WTC11 (cell line): ENCODE results near the gene ARIH1.

Source experiments
- CREB1 ChIP-seq: sonication (generic); formaldehyde crosslinking; IDR thresholded peaks from 2 replicates; pipeline ENCODE4 v1.8.0; 2023; ENCODE audit warnings: mild to moderate bottlenecking, missing genetic modification reagents
- E2F1 ChIP-seq: sonication (generic); formaldehyde crosslinking; IDR thresholded peaks from 2 replicates; pipeline ENCODE4 v1.8.0; 2022; ENCODE audit warnings: mild to moderate bottlenecking, missing genetic modification reagents
- FOXP1 ChIP-seq: sonication (generic); formaldehyde crosslinking; IDR thresholded peaks from 2 replicates; pipeline ENCODE4 v1.8.0; 2022; ENCODE audit warnings: missing genetic modification reagents, mild to moderate bottlenecking, moderate library complexity, borderline replicate concordance
- MXD4 ChIP-seq: fragments of 250-450 bp; sonication (Bioruptor Pico); IDR thresholded peaks from 2 replicates; pipeline ENCODE4 v1.8.0; 2021; ENCODE audit warnings: mild to moderate bottlenecking, moderate library complexity, borderline replicate concordance
- ZBTB21 ChIP-seq: sonication (generic); formaldehyde crosslinking; IDR thresholded peaks from 2 replicates; pipeline ENCODE4 v1.8.1; 2023; ENCODE audit warnings: mild to moderate bottlenecking, missing genetic modification reagents, borderline replicate concordance
- ZNF532 ChIP-seq: fragments of 250-450 bp; sonication (Bioruptor Pico); IDR thresholded peaks from 2 replicates; pipeline ENCODE4 v1.9.0; 2021; ENCODE audit warnings: mild to moderate bottlenecking, borderline replicate concordance
- TF ChIP-seq, protein P1 (sequence below): fragments of 200-600 bp; IDR thresholded peaks from 2 replicates; pipeline ENCODE4 v1.8.0; 2022; ENCODE audit warnings: antibody characterized with exemption

DNA sequence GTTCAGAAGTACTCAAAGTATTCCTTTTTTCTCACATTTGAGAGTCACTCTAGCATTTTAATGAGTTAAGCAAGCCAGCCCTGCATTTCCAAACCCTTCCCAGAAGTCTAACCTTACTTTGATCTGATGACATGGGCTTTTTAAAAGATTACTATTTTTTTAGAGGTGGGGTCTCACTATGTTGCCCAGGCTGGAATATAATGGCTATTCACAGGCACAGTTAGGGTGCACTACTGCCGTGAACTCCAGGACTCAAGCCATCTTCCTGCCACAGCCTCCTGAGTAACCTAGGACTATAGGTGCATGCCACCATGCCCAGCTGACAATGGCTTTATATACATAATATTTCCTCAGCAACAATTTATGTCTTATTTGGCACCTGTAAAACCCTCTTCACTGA lies 116.3 kb downstream of the ARIH1 start:
- TF ChIP-seq MXD4 (CRISPR knock-in tag) (no peak), CREB1 (CRISPR knock-in tag) (no peak), E2F1 (CRISPR knock-in tag) (no peak), FOXP1 (no peak), ZBTB21 (CRISPR knock-in tag) (no peak), ZNF532 (CRISPR knock-in tag) (no peak)
- TF ChIP-seq, protein P1, sequence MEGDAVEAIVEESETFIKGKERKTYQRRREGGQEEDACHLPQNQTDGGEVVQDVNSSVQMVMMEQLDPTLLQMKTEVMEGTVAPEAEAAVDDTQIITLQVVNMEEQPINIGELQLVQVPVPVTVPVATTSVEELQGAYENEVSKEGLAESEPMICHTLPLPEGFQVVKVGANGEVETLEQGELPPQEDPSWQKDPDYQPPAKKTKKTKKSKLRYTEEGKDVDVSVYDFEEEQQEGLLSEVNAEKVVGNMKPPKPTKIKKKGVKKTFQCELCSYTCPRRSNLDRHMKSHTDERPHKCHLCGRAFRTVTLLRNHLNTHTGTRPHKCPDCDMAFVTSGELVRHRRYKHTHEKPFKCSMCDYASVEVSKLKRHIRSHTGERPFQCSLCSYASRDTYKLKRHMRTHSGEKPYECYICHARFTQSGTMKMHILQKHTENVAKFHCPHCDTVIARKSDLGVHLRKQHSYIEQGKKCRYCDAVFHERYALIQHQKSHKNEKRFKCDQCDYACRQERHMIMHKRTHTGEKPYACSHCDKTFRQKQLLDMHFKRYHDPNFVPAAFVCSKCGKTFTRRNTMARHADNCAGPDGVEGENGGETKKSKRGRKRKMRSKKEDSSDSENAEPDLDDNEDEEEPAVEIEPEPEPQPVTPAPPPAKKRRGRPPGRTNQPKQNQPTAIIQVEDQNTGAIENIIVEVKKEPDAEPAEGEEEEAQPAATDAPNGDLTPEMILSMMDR, result no peak
